Measurements from ENCODE around the gene IFNLR1.
A peak's percentile ranks its signal among the peaks of the same experiment; 100 is the strongest.

The IFNLR1 gene

DNA sequence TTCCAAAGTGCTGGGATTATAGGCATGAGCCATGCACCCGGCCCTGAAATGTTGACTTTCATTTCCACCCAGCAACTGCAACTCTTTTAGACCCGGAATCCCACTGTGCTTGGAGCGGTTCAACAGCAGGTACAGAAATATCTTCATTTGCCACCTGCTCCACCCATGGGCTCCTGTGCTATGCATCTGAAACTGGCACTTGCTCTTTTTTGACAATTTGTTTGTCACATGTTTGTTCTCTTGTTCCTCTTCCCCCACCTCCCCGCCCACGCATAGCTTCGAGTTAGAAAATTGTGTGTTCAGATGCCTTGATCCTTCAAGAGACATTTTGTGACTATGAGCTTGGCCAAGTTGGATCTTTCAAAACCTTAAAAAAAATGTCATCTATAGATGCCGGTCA lies 2.4 kb upstream of the IFNLR1 start:
- no peak for DNase-seq (ENCODE audit: low read depth)
- no peak overlapping the region for H3K4me3 ChIP-seq (ENCODE audit: low read length)
- TF ChIP-seq, protein P1, sequence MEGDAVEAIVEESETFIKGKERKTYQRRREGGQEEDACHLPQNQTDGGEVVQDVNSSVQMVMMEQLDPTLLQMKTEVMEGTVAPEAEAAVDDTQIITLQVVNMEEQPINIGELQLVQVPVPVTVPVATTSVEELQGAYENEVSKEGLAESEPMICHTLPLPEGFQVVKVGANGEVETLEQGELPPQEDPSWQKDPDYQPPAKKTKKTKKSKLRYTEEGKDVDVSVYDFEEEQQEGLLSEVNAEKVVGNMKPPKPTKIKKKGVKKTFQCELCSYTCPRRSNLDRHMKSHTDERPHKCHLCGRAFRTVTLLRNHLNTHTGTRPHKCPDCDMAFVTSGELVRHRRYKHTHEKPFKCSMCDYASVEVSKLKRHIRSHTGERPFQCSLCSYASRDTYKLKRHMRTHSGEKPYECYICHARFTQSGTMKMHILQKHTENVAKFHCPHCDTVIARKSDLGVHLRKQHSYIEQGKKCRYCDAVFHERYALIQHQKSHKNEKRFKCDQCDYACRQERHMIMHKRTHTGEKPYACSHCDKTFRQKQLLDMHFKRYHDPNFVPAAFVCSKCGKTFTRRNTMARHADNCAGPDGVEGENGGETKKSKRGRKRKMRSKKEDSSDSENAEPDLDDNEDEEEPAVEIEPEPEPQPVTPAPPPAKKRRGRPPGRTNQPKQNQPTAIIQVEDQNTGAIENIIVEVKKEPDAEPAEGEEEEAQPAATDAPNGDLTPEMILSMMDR (conservative IDR thresholded peaks at IDR 0.05; ENCODE audit: low read depth, low read length): no peak

DNA sequence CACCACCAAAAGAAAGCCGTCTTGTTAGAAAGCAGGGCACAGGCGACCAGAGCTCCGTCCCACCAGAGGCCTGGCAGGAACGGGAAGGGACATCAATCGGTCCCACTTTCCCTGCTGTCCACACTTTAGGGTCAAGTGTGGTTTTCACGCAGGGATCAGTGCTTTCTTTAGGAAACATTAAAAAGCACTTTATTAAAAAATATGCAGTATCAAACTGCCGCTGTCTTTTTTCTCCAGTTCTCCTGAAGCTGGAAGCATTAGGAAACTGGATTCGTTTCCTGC lies 437 bp downstream of the IFNLR1 start:
- DNase-seq (ENCODE audit: low read depth): no peak
- peak overlapping the region; percentile 70 for H3K4me3 ChIP-seq (ENCODE audit: low read length)
- TF ChIP-seq, protein P1 (conservative IDR thresholded peaks at IDR 0.05; ENCODE audit: low read depth, low read length): no peak

DNA sequence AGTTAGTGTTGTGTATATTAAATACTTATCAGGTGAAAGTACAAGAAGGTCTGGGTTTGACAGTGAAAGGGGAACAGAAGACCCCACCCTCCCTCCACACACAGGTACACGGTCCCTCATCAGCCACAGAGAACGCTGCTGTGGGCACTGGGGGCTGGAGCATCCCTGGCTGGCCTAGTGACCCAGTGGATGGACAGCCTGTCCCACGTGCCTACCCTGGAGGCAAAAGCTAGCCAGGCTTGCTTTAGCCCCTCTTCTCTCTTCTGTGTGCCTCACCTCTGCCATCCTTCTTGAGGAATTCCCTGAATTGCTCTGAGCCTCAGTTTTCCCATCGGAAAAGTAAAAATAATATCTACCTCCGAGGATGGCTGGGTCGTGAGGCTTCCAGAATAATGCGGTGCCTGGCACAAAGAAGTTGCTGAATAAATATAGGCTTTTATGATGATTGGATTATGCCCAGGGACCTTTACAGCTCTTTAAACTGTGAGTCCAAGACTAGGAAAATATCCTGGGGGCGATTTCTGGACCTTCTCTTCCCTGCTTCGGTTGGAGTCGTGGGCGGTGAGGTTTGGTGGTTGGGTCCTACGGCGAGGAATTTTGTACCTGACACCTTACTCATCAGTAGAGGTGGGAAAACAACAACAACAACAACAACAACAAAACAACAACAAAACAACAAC lies 918 bp downstream of the IFNLR1 start:
- peak overlapping the region; percentile 70 for H3K4me3 ChIP-seq (ENCODE audit: low read length)
- TF ChIP-seq, protein P1 (conservative IDR thresholded peaks at IDR 0.05; ENCODE audit: low read depth, low read length): no peak
- DNase-seq (ENCODE audit: low read depth): no peak

DNA sequence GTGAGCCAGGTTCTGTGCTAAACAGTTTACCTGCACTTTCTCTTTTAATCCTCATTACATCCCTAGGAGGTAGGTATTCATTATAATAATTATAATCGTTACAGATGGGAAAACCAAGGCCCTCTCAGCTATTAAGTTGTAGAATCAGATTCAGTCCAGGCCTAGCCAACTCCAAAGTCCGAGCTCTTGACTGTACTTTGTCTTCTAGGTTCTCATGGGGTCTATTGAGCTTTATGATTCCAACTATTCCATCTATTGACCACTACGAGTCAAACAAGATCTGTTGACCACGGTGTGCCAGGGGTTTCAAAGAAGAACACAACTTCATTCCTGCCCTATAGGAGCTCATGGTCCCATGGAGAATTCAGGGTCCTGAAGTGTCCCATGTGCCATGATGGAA lies 2.0 kb downstream of the IFNLR1 start:
- no peak overlapping the region for H3K4me3 ChIP-seq (ENCODE audit: low read length)
- TF ChIP-seq, protein P1 (conservative IDR thresholded peaks at IDR 0.05; ENCODE audit: low read depth, low read length): no peak
- DNase-seq (ENCODE audit: low read depth): no peak

DNA sequence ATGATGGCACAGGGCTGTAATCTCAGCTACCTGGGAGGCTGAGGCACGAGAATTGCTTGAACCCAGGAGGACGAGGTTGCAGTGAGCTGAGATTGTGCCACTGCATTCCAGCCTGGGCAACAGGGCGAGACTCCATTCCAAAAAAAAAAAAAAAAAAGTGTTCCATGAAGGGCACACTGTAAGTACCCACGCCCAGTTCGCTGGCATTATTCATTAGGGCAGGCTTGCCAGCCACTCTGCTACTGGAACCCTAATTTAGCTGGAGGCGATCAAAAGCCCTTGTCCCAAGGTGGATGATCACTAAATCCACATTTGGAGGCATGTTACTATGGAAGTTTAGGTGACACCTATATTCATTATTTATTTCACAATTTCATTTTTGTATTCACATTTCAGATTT lies 5.0 kb downstream of the IFNLR1 start:
- DNase-seq (ENCODE audit: low read depth): no peak
- TF ChIP-seq, protein P1 (conservative IDR thresholded peaks at IDR 0.05; ENCODE audit: low read depth, low read length): no peak
- H3K4me3 ChIP-seq (ENCODE audit: low read length): no peak overlapping the region

DNA sequence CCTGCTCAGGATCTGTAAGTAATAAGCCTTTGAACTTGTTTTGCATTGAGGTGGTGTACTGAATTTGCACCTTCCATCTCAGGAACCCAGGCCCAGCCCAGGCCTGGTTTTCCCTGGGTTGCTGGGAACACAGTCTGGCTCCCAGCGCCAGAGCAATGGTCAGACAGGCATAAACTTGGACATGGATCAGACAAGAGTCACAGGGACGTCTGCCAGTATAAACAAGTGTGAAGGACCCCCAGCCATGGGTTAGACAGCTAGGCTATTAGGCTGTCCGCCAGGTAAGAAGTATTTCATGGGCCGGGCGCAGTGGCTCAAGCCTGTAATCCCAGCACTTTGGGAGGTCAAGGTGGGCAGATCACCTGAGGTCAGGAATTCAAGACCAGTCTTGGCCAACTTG lies 5.5 kb downstream of the IFNLR1 start:
- TF ChIP-seq, protein P1 (conservative IDR thresholded peaks at IDR 0.05; ENCODE audit: low read depth, low read length): no peak
- DNase-seq (ENCODE audit: low read depth): no peak
- H3K4me3 ChIP-seq (ENCODE audit: low read length): no peak overlapping the region

DNA sequence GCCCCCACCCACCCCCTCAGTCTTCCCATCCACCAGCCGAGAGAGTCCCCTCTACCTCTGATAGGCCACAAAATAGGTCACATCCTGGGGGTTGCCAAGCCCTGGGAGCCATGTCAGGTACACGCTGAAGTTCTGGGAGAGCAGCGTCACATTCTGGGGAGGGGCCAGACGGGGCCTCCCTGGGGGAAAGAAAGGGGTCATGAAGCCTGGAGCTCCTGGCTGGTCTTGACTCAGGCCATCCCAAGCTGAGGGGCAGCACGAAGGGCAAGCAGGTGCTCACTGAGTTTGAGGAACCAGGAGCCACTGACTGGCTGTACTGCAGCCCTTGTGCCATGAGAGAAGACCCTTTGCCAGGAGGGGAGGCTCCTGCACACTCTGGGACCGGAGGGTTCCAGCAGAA lies 6.4 kb downstream of the IFNLR1 start:
- no peak overlapping the region for H3K4me3 ChIP-seq (ENCODE audit: low read length)
- no peak for DNase-seq (ENCODE audit: low read depth)
- TF ChIP-seq, protein P1 (conservative IDR thresholded peaks at IDR 0.05; ENCODE audit: low read depth, low read length): no peak

Data from retinal pigment epithelial cell (primary cell).